ENCODE data around the gene ARFIP1.
"Not testable (repeated sequence)": the region's sequence is repeated elsewhere in the genome, so short reads cannot be mapped to it uniquely, and the experiment has no call there.

The ARFIP1 gene

DNA sequence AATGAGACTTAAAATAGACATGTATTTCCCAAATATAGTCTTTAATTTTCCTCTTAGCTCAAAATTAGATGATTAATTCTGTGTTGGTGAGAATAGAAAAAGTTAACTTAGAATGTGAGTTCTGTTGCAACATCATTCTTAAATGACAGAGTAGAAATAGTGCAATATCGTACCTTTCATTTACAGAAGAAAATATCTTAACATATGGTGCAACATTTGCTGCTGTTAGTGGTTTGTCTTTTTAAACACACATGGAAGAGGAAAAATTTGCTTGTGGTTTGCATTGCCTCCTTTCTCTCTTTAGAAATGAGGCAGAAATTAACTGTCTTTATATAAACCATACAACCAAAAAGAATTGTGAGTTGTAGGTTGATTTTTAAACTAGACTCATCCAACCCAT, 117.1 kb downstream of the ARFIP1 start:
- no peak for DNase-seq (ENCODE audit: low read depth)

DNA sequence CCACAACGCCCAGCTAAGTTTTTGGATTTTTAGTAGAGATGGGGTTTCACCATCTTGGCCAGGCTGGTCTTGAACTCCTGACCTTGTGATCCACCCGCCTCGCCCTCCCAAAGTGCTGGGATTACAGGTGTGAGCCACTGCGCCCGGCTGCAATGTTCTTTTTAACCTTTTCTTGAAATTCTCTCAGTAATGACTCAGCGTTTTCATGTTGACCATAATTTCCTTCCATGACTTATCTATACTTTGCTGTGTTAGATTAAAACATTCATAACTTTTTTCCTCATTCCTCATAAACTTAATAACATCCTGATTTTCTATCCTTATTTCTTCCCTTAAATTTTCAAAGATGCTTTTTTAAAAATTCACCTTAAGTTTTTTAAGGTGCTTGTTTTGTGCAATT, 118.4 kb downstream of the ARFIP1 start:
- DNase-seq (ENCODE audit: low read depth) = not testable (repeated sequence)

GRCh38 chr4:152898606-152899005, 118.9 kb downstream of the ARFIP1 start:
- DNase-seq (ENCODE audit: low read depth) = no peak

DNA sequence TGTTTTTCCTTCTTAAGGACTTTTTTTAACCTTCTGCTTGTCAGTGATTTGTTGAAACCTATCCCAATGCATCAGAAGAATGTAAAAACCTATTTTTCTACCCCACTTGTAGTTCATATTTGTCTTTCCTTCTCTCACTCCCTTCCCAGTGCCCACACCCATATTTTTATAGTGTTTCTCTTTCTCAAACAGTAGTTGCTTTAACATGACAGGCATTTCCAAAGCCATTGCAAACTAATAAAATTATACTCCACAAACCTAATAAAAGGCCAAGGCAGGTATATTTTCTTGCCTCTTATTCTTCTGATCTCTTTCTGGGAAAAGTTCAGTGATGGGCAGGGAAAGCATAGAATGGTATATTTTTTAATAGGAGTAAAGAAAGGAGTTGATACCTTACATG, 120.6 kb downstream of the ARFIP1 start:
- no peak for DNase-seq (ENCODE audit: low read depth)

DNA sequence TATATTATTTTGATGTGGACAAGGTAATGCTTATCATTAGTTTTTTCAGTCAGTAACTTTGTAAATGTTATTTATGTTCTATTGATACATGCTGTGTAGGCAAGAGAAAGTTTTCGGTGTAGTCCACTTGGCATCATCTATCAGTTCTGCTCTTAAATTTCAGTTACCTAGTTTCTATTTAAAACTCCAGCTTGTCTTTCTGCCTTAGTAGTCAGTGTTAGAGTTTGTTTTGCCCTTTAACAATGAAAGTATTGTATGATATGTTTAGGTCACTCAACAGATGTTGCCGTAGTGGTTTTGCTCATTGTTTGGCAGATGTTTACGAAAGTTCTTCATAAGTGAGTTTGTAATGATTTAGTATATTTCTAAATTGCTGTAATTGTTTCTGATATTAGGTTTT, 121.5 kb downstream of the ARFIP1 start:
- DNase-seq (ENCODE audit: low read depth) = no peak

- no peak for DNase-seq (ENCODE audit: low read depth)
Measured at GRCh38 chr4:152903658-152904057, 123.9 kb downstream of the ARFIP1 start.

DNA sequence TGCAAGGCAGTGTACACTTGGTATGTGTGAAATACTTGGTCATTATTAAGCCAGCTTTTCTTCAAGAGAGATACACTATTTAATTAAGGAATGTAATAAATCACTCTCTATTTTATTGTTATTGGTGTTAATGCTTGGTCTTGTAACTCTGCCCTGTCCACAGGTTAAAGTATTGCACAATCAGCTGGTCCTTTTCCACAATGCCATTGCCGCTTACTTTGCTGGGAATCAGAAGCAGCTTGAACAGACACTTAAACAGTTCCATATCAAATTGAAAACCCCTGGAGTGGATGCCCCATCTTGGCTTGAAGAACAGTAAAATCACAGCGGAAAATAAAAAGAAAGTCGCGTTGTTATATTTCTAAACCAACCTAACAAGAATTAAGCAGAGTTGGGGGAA, 130.1 kb downstream of the ARFIP1 start:
- DNase-seq (ENCODE audit: low read depth) = no peak

- DNase-seq (ENCODE audit: low read depth) = no peak
Measured at GRCh38 chr4:152910521-152910920, 130.8 kb downstream of the ARFIP1 start.

GRCh38 chr4:152917543-152918395, 138.0 kb downstream of the ARFIP1 start:
- DNase-seq (ENCODE audit: low read depth) = no peak

GRCh38 chr4:152919826-152920225, 140.1 kb downstream of the ARFIP1 start:
- no peak for DNase-seq (ENCODE audit: low read depth)

DNA sequence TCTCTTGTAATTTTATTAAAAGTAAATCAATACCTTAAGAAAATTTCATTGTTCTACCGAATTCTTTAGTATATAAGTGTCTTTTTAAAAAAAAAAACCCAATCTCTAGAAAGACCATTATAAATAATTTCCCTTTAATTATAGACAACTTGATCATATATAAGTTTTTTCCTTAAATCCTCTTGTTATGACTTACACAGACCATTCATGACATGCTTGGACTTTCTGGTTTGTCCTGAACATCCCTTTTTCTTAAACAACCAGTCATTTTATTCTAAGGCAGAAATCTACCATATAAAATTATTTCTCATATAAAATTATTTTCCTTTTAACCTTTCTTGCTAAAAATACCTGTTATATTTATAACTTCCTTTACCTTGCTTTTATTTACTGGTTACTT, 141.0 kb downstream of the ARFIP1 start:
- no peak for DNase-seq (ENCODE audit: low read depth)

- DNase-seq (ENCODE audit: low read depth) = no peak
Measured at GRCh38 chr4:152921284-152921683, 141.5 kb downstream of the ARFIP1 start.

DNA sequence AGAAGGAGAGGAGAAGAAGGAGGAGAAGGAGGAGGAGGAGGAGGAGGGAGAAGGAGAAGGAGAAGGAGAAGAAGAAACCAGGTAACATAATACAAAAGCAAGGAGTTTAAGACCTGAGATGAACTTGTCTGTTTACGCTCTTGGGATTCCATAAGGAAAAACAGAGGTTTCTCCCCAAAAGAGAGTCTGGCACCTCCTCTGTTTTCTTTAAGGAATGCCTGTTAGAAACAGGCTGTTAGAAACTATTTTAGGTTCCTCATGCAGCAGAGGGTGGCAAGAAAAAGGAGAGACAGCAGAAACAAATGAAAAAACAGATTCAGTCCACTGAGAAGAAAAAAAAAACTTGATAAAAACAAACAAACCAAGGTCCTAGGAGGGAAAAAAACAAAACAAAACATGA, 146.1 kb downstream of the ARFIP1 start:
- no peak for DNase-seq (ENCODE audit: low read depth)

GRCh38 chr4:152926959-152927358, 147.2 kb downstream of the ARFIP1 start:
- DNase-seq (ENCODE audit: low read depth) = no peak

GRCh38 chr4:152927737-152928136, 148.0 kb downstream of the ARFIP1 start:
- no peak for DNase-seq (ENCODE audit: low read depth)

DNA sequence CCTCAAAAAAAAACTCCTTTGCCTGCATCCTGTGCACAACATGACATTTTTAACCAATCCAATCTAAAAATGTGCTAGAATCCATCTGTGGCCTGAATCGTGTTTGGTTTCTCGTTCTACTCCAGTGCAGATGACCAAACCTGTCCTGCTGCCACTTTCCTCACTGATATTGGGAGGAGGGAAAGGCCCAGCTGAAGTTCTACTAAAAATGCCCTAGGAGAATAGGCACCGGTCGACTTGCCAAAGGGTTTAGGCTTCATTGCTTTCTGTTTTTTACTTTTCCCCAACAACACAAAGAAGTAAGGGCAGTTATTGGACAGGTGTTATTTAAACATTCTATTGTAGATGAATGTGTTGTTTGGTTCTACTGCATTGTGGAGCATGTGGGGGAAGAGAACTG, 148.5 kb downstream of the ARFIP1 start:
- no peak for DNase-seq (ENCODE audit: low read depth)

DNA sequence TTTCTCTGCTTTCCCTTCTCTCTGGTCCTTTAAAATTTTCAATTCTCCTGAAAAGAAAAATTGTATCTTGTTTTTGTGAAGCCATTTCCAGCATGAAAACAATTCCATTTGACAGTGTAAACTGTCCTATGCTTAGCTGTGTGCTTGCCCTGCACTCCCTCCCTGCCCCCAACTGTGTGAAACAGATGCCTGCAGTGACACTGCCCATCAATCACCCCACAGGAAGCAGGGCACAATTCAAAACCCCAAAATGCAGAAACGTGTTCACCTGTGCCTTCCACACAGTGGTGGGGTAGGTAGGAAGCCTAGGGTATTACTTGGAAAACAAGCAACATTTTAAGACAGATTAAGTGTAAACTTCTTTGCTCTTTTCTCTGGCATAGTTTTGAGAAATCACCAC, 150.1 kb downstream of the ARFIP1 start:
- no peak for DNase-seq (ENCODE audit: low read depth)

DNA sequence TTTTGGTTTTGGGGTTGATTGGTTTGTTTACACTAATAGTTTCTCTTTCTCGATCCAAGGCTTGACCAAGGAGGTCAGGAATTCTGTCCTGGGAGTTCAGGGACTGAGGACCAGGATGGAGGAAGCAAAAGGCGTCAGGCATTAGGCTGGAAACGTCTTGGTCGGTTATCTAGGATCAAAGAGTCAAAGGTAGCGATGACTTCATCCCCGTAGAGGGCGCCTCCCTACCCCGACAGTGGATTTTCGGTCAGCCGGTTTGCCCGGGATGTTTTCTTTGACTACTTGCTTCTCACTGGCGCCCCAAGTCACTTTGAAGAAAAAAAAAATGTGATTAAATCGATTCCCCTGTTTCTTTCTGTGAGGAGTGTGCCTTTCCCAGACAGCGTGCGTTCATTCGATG, 155.4 kb downstream of the ARFIP1 start:
- DNase-seq (ENCODE audit: low read depth) = no peak

DNA sequence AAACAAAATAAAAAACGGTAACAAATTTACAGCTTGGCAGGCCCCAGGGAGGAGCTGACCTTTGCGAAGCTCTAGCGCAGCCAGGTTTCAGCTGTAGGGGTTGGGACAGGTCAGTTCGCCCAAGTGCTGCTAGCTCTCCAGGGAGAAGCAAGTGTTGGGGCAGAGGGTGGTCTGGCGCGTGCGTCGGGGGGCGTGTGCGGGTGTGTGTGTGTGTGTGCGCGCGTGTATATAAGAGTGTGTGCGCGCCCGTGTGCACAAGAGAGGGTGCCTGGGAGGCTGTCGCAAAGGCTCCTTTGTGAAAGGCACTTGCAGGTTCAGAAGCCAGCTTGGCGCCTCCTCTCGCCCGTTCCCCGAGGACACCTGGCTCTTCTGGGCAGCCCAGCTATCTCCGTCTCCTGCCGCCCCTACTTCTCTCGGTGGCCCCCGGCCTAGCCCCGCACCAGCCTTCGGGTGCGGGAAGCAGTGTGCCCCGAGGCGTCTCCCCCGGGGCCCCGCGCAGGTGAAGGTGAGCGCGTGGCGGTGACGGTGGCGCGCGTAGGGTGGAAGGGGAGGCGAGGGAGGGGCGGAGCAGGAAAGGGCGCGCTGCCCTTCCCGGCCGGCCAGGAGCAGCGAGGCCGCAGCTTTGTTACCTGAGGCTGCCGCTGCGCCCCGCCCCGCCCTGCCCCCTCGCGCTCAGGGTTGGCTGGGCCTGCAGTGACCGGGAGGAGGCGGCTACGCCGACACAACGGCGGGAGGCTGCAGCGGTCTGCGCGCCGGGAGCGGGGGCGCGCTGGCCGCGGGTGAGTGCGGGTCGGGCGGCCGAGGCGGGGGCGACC, 156.1 kb downstream of the ARFIP1 start, which contains the start of gene FHDC1:
FHDC1 (plus strand) TSS at position 693 of the 815 bp plus-strand sequence. CDS start 6,735 bp downstream, outside the sequence.
- no peak for DNase-seq (ENCODE audit: low read depth)

- DNase-seq (ENCODE audit: low read depth) = no peak
Measured at GRCh38 chr4:152936446-152937335, 156.9 kb downstream of the ARFIP1 start.

DNA sequence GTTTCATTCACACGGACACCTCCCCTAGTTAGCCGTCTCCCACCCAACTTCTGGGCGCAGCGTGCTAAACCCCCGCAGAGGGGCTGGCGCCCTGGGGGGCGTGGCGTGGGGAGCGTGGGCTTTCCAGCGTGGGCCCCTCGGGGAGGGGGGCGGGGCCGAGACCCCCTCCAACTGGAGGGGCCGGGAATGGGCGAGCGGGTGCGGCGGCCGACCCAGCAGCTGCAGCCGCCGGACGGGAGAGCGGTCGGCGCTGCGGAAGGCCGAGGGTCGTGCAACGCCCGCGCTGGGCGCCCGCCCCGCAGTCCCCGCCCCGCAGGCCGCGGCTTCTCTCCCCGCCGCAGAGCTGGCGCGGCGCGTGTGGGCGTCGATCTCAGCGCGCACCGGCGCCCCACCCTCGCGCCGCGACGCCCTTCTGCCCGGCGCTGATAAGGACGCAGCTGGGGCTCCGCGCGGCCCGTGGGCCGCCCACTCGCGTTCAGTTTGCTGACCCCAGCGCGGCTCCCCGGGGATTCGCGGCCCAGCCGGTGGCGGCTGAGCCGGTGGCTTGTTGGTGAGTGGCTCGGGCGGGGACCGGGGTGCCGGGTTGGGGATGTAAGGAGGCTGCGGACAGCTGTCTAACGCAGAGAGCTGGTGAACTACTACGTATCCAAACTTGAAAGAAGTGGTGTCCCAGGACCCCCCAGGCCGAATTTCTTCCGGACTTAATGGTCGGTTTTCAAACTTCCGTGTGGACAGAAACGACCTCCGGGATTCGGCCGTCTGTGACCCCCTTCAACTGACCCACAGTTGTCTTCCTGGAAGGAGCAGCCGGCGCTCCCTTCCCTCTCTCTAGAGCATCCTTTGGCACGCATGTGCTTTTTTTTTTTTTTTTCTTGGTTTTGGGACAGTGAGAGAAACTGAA, 157.8 kb downstream of the ARFIP1 start:
- no peak for DNase-seq (ENCODE audit: low read depth)

Data from stromal cell of bone marrow (primary cell).